ENCODE results near the gene IGF2. TPM values are rescaled to one million over a fixed set of nuclear protein-coding genes. Genes with fewer than 3 reads are reported as not detected.

IGF2 gene, protein sequence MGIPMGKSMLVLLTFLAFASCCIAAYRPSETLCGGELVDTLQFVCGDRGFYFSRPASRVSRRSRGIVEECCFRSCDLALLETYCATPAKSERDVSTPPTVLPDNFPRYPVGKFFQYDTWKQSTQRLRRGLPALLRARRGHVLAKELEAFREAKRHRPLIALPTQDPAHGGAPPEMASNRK
- 3.6 and 4.7 TPM in 2 replicates for total RNA-seq

DNA sequence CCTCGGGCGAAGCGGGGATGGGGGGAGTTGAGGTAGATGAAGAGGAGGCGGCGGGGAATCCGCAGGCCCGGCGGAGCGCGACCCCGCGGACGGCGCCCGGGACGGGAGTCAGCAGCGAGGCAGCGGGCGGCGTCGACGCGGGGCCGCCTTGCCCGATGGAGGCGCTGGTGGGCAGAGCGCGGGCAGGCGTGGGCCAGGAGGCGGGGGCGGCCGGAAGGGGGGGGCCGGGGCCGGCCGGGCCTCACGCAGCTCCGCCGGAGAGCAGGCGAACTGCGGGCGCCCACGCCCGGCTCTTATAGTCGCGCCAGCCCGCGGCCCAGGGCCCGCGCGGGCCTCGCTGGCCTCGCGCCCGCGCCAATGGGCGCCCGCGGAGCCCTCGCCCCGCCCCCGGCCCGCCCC, at the start of gene IGF2:
IGF2 (minus strand) TSS at position 267 of the 399 bp plus-strand sequence. CDS start 3,866 bp downstream, outside the sequence.

DNA sequence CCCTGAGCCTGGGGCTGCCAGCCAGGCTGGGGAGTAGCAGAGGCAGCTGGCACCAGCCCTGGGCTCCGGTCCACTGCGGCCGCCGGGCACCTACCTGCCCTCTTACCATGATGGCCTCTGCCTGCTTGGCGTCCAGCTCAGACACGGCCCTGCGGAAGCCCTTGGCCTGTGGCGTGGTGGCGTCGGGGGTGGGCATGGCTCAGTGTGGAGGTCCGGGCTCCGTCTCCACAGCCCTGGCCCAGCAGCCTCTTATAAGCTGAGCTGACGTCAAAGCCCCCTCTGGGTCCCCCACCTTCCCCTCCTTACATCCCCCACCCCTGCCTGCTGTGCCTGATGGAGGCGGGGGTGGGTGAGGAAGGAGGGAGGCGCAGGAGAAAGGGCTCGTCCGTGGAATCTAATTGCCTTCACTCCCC, 32.4 kb upstream of the IGF2 start, which contains the start of gene TH:
TH (minus strand) TSS at position 225 of the 413 bp plus-strand sequence; CDS start at position 196, 29 bp downstream.

DNA sequence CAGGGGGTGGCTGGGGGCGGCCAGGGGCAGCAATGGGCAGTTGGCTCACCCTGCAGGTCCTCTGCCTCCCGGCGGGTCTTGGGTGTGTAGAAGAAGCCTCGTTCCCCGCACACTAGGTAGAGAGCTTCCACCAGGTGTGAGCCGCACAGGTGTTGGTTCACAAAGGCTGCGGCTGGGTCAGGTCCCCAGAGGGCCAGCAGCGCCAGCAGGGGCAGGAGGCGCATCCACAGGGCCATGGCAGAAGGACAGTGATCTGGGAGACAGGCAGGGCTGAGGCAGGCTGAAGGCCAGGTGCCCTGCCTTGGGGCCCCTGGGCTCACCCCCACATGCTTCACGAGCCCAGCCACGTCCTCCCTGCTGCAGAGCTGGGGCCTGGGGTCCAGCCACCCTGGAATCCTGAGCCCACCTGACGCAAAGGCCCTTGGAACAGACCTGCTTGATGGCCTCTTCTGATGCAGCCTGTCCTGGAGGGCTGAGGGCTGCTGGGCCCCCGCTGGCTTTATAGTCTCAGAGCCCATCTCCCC, 21.6 kb upstream of the IGF2 start, which contains the start of gene INS:
INS (minus strand) TSS at position 474 of the 524 bp plus-strand sequence; CDS start at position 236, 238 bp downstream.

Other genes starting within 250 kb of the IGF2 start
- gene PRR33, start 247.5 kb downstream of the IGF2 start, total RNA-seq = not detected in 2 replicates
- gene TNNT3, start 219.7 kb downstream of the IGF2 start, total RNA-seq = not detected in 2 replicates
- 65.0 and 96.8 TPM in 2 replicates for gene MRPL23, start 192.1 kb downstream of the IGF2 start, total RNA-seq
- 1.1 and 2.3 TPM in 2 replicates for gene H19, start 141.5 kb downstream of the IGF2 start, total RNA-seq
- gene INS, start 21.8 kb upstream of the IGF2 start, total RNA-seq = not detected in 2 replicates
- not detected in 2 replicates for gene TH, start 32.4 kb upstream of the IGF2 start, total RNA-seq
- not detected in 2 replicates for gene ASCL2, start 131.2 kb upstream of the IGF2 start, total RNA-seq
- not detected in 2 replicates for gene C11orf21, start 162.5 kb upstream of the IGF2 start, total RNA-seq
- gene TSPAN32, start 162.6 kb upstream of the IGF2 start, total RNA-seq = not detected in 2 replicates
- 148 and 282 TPM in 2 replicates for gene CD81, start 237.9 kb upstream of the IGF2 start, total RNA-seq